HG02610 (cell line): ENCODE results near the gene NKX6-1.
A peak's percentile ranks its signal among the peaks of the same experiment; 100 is the strongest.

ENCODE experiments used
- ATAC-seq: cut with Tn5 transposase; IDR thresholded peaks from one replicate; pipeline ENCODE4 v1.9.1; 2021; ENCODE audit warnings: mild to moderate bottlenecking, moderate library complexity; ENCODE audit not compliant: unreplicated experiment

Gene NKX6-1

DNA sequence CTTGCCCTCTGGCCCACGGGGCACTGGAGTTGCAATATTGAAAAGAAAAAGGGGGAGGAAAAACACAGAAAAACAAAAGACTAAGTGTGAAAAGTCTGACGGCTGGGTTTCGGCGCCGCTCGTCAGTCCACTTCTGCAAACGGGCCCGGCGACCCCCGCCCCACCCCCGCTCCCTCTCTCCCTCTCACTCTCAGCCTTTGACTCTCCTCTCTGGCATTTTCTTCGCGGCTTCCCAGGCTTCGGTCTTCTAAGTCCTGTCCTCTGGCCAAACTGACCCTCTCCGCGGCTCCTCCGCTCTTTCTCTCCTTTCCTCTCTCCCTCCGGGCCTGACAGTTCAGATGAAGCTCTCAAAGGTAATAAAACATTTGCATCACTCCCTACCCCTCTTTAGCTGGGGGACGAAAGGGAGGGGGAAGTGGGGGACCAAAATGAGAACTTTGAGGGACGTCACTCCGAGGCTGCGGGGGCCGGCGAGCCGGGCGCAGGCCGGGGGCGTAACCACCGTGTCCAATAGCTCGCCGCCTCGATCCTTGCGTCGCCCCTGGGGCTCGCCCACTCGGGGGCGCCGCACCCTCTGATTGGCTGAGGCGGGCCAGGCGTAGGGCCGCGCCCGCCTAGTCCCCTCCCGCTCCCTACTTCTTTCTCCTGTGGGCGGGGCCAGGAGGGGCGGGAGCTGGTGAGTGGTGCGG is at the start of gene NKX6-1:
NKX6-1 (minus strand) TSS at position 358 of the 689 bp plus-strand sequence. CDS start 1,064 bp downstream, outside the sequence.
- no peak for ATAC-seq

GRCh38 chr4:84547211-84547610 is 48.1 kb upstream of the NKX6-1 start:
- ATAC-seq: no peak

GRCh38 chr4:84545093-84545492 is 46.0 kb upstream of the NKX6-1 start:
- ATAC-seq: no peak

DNA sequence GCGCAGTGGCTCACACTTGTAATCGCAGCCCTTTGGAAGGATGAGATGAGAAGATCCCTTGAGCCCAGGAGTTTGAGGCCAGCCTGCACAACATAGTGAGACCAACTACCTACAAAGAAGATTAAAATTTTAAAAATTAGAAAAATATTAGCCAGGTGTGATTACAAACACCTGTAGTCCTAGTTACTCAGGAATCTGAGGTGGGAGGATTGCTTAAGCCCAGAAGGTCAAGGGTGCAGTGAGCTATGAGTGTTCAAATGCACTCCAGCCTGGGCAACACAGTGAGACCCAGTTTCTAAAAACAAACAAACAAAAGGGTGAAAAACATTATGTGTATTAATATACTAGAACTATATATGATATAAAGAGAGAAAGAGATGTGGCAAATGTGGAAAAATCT is 36.8 kb upstream of the NKX6-1 start:
- ATAC-seq: no peak

GRCh38 chr4:84531689-84532088 is 32.6 kb upstream of the NKX6-1 start:
- no peak for ATAC-seq

- ATAC-seq: no peak
These were observed 31.8 kb upstream of the NKX6-1 start for GRCh38 chr4:84530871-84531270.

DNA sequence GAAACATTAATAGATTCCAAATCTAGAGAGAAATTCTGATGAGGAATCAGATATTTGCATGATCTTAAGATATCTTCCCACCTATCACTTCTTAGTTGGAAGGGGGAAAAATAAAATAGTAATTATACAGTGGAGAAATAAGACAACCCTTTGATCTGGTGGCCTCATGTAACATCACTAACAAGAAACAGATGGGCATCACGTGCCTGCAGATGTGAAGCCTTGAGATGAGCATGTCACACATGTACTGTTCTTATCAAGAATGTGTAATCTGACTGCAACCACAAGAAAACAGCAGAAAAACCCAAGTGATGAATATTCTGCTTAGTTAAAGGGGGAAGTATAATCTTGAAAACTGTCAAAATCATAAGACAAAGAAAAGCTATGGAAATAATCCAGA is 31.4 kb upstream of the NKX6-1 start:
- ATAC-seq: no peak

GRCh38 chr4:84529169-84529751 is 30.2 kb upstream of the NKX6-1 start:
- peak; percentile 53 for ATAC-seq

DNA sequence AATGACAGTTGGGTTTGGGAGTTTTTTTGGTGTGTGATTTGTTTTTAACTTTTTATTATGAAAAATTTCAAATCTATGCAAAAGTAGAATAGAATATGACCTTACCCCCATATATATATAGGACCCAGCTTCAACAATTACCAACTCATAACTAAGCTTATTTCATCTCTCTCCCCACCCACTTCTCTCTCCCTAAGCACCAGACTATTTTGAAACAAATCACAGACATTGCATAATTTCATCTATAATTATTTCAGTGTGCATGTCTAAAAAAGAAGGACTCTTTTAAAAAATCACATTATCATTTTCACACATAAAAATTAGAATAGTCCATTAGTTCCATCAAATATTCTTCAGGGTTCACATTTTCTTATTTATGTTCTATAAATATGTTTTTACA is 28.3 kb upstream of the NKX6-1 start:
- no peak for ATAC-seq

DNA sequence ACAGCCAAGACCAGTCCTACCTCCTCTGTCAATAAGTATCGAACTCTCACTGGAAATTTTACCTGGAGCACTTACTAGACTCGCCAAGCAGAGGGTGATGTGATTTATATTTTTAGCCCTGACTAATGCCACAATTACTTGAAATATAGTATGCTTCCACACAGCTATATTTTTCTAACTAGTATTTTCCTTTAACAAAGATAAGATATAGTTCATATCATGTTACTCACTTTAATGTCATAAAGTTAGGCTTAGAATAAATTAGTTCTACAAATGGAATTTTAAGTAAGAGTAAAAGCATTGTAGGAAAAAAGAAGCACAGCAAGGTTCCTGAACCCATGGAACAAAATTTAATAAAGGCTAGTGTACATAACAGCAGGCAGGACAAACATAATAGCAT is 16.0 kb upstream of the NKX6-1 start:
- no peak for ATAC-seq

- ATAC-seq: no peak
These were observed 13.2 kb upstream of the NKX6-1 start for GRCh38 chr4:84512277-84512676.

DNA sequence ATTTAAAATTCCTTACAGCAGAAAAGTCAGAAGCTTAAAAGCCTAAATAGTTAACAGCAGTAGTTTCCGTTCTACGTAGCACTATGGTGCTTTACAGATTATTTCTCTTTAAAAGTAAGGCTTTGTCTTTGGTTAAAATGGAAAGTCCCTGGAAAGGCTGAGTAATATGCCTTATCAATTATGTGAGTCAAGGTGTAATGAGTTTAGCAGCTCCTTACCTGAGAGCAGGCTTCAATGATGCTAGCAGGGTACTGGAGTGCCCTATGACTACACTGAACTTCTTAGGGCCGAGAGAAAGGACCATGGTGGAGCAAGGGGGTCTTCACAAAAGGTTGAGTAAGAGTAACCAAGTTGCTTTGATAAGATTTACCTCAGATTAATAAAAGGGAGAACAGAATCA is 12.6 kb upstream of the NKX6-1 start:
- ATAC-seq: no peak

GRCh38 chr4:84507941-84508340 is 8.8 kb upstream of the NKX6-1 start:
- ATAC-seq: no peak

DNA sequence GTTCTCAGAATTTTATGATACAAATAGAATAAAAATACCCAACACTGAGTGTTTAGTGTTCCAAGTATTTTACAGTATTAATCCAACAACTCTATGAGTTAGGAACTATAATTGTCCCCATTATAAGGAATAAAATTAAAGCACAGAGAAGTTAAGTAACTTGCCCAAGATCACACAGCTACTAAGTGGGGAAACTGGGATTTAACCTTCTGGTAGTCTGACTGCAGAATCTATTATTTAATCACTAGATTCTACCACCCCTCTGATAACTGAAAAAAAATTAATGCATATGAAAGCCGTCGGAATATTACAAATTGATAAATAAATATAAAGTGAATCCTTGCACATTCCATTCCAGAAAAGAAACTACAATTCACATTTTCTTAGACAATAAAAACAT is 5.7 kb upstream of the NKX6-1 start:
- ATAC-seq: no peak

DNA sequence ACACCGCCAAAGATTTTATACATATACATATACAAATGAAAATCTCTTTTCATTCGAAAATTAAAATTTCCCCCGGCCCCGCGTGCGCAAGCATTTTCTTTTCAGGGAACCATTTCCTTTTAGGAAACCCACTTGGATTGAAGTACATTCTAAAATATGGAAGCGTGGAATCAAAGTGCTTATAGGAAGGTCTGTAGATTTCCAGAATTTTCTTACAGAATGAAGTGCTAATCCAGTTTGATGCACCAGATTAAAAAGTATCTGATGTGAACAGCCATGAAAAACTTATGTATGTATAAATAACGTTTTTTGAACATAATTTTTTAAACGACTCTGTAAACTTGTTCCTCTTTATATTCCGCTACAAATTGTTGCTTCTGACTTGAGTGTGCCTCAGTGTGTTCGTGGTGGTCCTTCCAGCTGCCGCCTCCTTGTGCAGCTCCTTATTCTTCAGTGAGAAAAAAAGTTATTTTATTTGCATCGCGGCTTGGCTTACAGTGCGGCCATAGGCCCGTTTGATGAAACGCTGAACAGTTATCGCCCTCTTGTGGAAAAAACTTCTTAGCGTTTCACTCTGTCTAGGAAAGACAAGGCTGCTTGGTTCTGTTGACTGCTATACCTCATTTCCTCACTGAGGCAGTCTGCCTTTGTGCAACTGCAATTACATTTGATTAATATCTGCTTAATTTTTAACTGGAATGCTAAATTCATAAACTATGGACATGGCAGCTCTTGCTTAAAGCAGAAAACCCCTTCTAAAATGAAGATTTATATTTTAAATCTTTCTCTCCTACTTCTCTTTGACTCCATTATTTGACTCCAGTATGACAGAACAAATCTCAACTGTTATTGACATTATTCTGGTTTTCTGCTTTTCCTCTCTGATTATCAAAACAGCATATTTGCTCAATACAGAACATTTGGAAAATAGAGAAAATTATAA is 4.7 kb upstream of the NKX6-1 start:
- peak; percentile 88 for ATAC-seq

DNA sequence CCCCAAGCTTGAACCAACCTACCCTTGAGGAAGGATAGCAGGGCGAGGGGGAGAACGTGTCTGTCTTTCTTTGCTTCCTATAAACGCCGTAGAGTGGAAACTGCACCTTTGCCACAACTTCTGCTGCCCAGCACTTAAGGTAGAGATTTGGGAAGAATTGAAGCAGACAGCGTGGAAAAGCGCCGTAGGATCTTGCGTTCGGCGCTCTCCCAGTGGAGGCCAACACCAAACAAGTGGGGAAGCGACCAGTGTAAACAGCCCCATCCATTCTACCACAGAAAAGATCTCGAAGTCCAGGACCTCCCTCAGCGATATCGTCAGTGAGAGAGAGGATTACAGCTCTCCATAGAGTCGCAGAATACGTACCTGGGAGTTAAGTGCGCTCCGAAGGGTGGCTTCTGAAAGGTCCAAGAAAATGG is 3.9 kb upstream of the NKX6-1 start:
- ATAC-seq: no peak

GRCh38 chr4:84502333-84502954 is 3.4 kb upstream of the NKX6-1 start:
- no peak for ATAC-seq

DNA sequence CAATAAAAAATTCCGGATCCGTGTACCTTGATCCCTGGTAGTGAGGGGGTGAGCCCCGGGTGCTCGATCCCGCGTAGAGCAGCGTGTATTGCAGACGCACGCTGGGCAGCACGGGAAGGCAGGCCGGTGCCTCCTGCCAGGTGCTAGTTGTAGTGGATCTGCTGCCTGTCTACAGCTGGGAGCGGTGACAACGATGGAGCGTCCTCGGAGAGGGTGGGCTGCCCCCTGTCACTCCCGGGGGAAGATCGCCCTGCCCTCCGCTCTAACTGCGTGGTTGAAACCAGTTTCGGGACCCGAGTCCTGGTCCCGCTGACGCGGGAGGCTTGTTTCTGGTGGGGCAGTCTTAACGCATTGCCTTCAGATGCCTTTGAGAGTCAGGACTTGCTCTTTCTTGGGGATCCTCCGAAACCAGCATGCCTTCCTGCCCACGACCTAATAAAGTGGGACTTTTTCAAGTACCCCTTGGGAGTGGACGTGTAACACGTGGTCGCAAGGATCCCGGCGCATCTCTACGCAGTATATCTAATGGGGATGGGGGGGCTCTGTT is 2.7 kb upstream of the NKX6-1 start:
- no peak for ATAC-seq

GRCh38 chr4:84501202-84501503 is 2.1 kb upstream of the NKX6-1 start:
- ATAC-seq: no peak

GRCh38 chr4:84500386-84501201 is 1.5 kb upstream of the NKX6-1 start:
- ATAC-seq: no peak
